Naive thymus-derived CD8-positive, alpha-beta T cell (primary cell): Measurements from ENCODE around the gene HSPB6. TPM values are rescaled to one million over a fixed set of nuclear protein-coding genes. Genes with fewer than 3 reads are reported as not detected.

Source experiments
- ATAC-seq, 2 donors: fragments of 150-1000 bp; cut with Tn5 transposase in 1 of 2; sonication (Bioruptor Pico), chemical (Tn5 transposase) in 1 of 2; 1 replicate in 1 of 2; 2 replicates in 1 of 2; pipeline ENCODE4 v1.10.0; 2021; ENCODE audit warnings: mild to moderate bottlenecking in 2 of 2, moderate library complexity in 2 of 2
- POLR2A ChIA-PET: fragments of 350-600 bp; sonication (Branson Sonifier 250); formaldehyde crosslinking; loops from one replicate; lab custom pipeline; 2021; ENCODE audit warnings: antibody characterized with exemption; lab: Charles Lee
- DNase-seq, 10 donors: peaks; one replicate each; pipeline versions ENCODE4 v3.0.0 to v3.0.0-alpha.2; 2020 to 2022
- H3K27ac Mint-ChIP-seq, 10 donors: one replicate each; pipeline ENCODE4 v1.8.0; 2020 to 2022; ENCODE audit warnings: mild to moderate bottlenecking in 10 of 10, mixed read lengths in 10 of 10, moderate library complexity in 4 of 10, inconsistent platforms in 1 of 10
- H3K27me3 Mint-ChIP-seq, 5 donors: one replicate each; pipeline ENCODE4 v1.8.0; 2021 to 2022; ENCODE audit warnings: mixed read lengths in 5 of 5
- H3K36me3 Mint-ChIP-seq, 3 donors: one replicate each; pipeline ENCODE4 v1.8.0; 2020 to 2022; ENCODE audit warnings: mixed read lengths in 3 of 3, mild to moderate bottlenecking in 2 of 3, inconsistent platforms in 1 of 3
- H3K4me1 Mint-ChIP-seq, 4 donors: one replicate each; pipeline ENCODE4 v1.8.0; 2021 to 2022; ENCODE audit warnings: mixed read lengths in 4 of 4
- H3K4me3 Mint-ChIP-seq, 10 donors: one replicate each; pipeline ENCODE4 v1.8.0; 2020 to 2022; ENCODE audit warnings: mild to moderate bottlenecking in 10 of 10, mixed read lengths in 10 of 10, moderate library complexity in 6 of 10, inconsistent platforms in 1 of 10
- H3K9me3 Mint-ChIP-seq, 9 donors: one replicate each; pipeline ENCODE4 v1.8.0; 2020 to 2022; ENCODE audit warnings: mixed read lengths in 9 of 9, mild to moderate bottlenecking in 3 of 9, inconsistent platforms in 1 of 9, moderate library complexity in 1 of 9
- polyA plus RNA-seq, 3 donors: library from polyadenylated mRNA; unstranded; fragments of 300-500 nt; fragmentation: Illumina TruSeq; gene quantifications; one replicate each; pipeline ENCODE4 v1.2.3, GENCODE V29; 2021
- total RNA-seq, 8 experiments: library from RNA in 2 of 8; stranded (reverse) in 2 of 8; gene quantifications; one replicate each; pipeline ENCODE4 v1.2.3 and lab custom pipeline; 2021 to 2026

The HSPB6 gene
- total and polyA plus RNA-seq, 5 experiments from 2014 or later, result not detected

GRCh38 chr19:35746087-35746462 lies 10.8 kb downstream of the HSPB6 start:
- no peak for ATAC-seq
- no peaks in the 10 kb centered on the region for H3K27me3 Mint-ChIP-seq
- peaks cover 4 to 5% (median 5%) of the 10 kb centered on the region in 3 donors for H3K36me3 Mint-ChIP-seq
- H3K4me3 Mint-ChIP-seq, result peak overlapping the region; percentile 91 to 99 (median 97)
- peaks cover 30 to 76% (median 62%) of the 10 kb centered on the region in 4 donors for H3K4me1 Mint-ChIP-seq
- no peak for DNase-seq
- H3K9me3 Mint-ChIP-seq, result no peaks in the 10 kb centered on the region
- H3K27ac Mint-ChIP-seq, result peak overlapping the region; percentile 66 to 100 (median 99)
- POLR2A ChIA-PET, result interaction anchor here (0.9 to 5.2 kb wide), 8 partner anchors 10 to 185 kb away, joined by 3 to 36 read pairs (median 7); partner anchors contain the start of genes COX6B1, HSPB6 and NFKBID

DNA sequence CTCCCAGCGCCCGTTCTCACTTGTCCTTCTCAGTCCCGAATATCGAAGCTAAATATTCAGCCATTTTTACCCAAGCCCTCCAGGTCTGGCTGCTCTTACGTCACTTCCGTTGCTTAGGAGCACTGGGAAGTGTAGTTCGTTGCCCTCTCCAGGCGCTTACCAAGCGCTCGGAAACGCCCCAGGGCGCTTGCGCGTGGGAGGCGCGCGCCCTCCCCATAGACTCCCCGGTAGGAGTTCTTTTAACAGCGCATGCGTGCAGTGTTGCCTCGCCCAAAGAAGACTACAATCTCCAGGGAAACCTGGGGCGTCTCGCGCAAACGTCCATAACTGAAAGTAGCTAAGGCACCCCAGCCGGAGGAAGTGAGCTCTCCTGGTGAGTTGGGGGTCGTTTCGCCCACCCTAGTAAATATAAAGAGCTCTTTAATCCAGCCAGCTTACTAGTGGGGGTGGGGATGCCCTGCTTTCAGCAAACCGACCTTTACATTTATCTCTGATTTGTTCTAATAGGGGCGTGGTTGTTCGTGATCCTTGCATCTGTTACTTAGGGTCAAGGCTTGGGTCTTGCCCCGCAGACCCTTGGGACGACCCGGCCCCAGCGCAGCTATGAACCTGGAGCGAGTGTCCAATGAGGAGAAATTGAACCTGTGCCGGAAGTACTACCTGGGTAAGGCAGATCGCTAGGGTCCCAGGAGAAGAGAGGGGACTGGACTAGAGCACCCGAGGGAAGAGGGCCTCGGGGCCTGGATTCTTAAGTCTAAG lies 11.3 kb downstream of the HSPB6 start, which contains the start of the genes PSENEN and U2AF1L4:
Gene PSENEN (plus strand): TSS at position 324 of the 759 bp plus-strand sequence. CDS start 280 bp downstream, at position 604.
Gene U2AF1L4 (minus strand): TSS at position 91 of the 759 bp plus-strand sequence. CDS start 27 bp downstream, at position 64.
- H3K4me3 Mint-ChIP-seq, result peak within 1 kb of the TSS; percentile 91 to 99 (median 97)
- H3K27me3 Mint-ChIP-seq, result no peaks in the 10 kb centered on the region
- peaks cover 34 to 80% (median 65%) of the 10 kb centered on the region in 4 donors for H3K4me1 Mint-ChIP-seq

GRCh38 chr19:35744430-35745327 lies 12.2 kb downstream of the HSPB6 start:
- peaks cover 4 to 5% (median 5%) of the 10 kb centered on the region in 3 donors for H3K36me3 Mint-ChIP-seq
- no peaks in the 10 kb centered on the region for H3K27me3 Mint-ChIP-seq
- peak overlapping the region; percentile 97 to 100 (median 99) for H3K27ac Mint-ChIP-seq
- H3K4me1 Mint-ChIP-seq, result peaks cover 34 to 81% (median 65%) of the 10 kb centered on the region in 4 donors
- H3K9me3 Mint-ChIP-seq, result no peaks in the 10 kb centered on the region
- peak; percentile 83 to 97 (median 94) for DNase-seq
- peak overlapping the region; percentile 91 to 99 (median 97) for H3K4me3 Mint-ChIP-seq
- peak; percentile 52 to 64 for ATAC-seq
- POLR2A ChIA-PET, result interaction anchor here (0.6 to 5.2 kb wide), 20 partner anchors 11 to 370 kb away, joined by 3 to 36 read pairs (median 5); partner anchors contain the start of genes COX6B1, ETV2, HSPB6 and KMT2B

More for the DNA sequence above, 11.3 kb downstream of the HSPB6 start, which contains the start of the genes PSENEN and U2AF1L4:
- Mint-ChIP-seq H3K36me3 (peaks cover 4 to 5% (median 5%) of the 10 kb centered on the region in 3 donors), H3K27ac (peak within 1 kb of the TSS; percentile 97 to 100 (median 99)), H3K9me3 (no peaks in the 10 kb centered on the region)
- DNase-seq (peak; percentile 89 to 99 (median 98)), ATAC-seq (peak; percentile 48 to 56)
- POLR2A ChIA-PET, result interaction anchor here (0.6 to 5.2 kb wide), 17 partner anchors 10 to 369 kb away, joined by 3 to 36 read pairs (median 5); partner anchors contain the start of genes COX6B1, ETV2, HSPB6 and NFKBID

GRCh38 chr19:35743640-35744429 lies 13.0 kb downstream of the HSPB6 start:
- POLR2A ChIA-PET, result interaction anchor here (0.6 to 5.2 kb wide), 12 partner anchors 12 to 209 kb away, joined by 3 to 36 read pairs (median 6); partner anchors contain the start of genes ETV2, HSPB6 and KMT2B
- DNase-seq (no peak), ATAC-seq (no peak)
- Mint-ChIP-seq H3K36me3 (peaks cover 4 to 6% (median 5%) of the 10 kb centered on the region in 3 donors), H3K4me3 (peak overlapping the region; percentile 91 to 99 (median 97)), H3K9me3 (no peaks in the 10 kb centered on the region), H3K27me3 (no peaks in the 10 kb centered on the region), H3K4me1 (peaks cover 33 to 79% (median 64%) of the 10 kb centered on the region in 4 donors), H3K27ac (peak overlapping the region; percentile 98 to 100 (median 99))

GRCh38 chr19:35742121-35742724 lies 14.6 kb downstream of the HSPB6 start, which contains the start of gene IGFLR1:
TSS of gene IGFLR1 (minus strand) at chr19:35742452. CDS start at chr19:35741180, 1,272 bp downstream.
- H3K27me3 Mint-ChIP-seq, result no peaks in the 10 kb centered on the region
- DNase-seq (peak in 9 of 10 donors; percentile 60 to 83 (median 69)), ATAC-seq (no peak)
- H3K4me3 Mint-ChIP-seq, result peak within 1 kb of the TSS; percentile 91 to 99 (median 93)
- peaks cover 31 to 73% (median 59%) of the 10 kb centered on the region in 4 donors for H3K4me1 Mint-ChIP-seq
- POLR2A ChIA-PET, result interaction anchor here (0.5 to 5.2 kb wide), 8 partner anchors 10 to 195 kb away, joined by 3 to 36 read pairs (median 6); partner anchors contain the start of genes HSPB6 and KMT2B
- H3K9me3 Mint-ChIP-seq, result no peaks in the 10 kb centered on the region
- peaks cover 4 to 14% (median 5%) of the 10 kb centered on the region in 3 donors for H3K36me3 Mint-ChIP-seq
- peak within 1 kb of the TSS; percentile 97 to 100 (median 99) for H3K27ac Mint-ChIP-seq

DNA sequence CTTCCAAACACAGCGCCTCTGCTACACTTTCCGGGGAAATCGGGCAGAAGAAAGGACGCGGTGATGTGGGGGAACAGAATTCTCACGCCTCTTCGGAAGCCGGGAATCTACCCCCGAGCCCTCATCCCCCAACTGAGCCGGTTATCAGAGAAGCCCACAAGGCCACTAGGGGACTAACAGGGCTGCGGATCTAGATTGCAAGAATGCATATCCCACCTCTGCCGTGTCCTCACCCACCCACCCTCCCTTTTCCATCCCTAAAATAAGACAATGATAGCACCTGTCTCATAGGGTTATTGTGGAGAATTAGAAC lies 15.7 kb downstream of the HSPB6 start:
- H3K4me1 Mint-ChIP-seq, result peaks cover 31 to 71% (median 62%) of the 10 kb centered on the region in 4 donors

GRCh38 chr19:35740423-35741202 lies 16.2 kb downstream of the HSPB6 start:
- Mint-ChIP-seq H3K27me3 (no peaks in the 10 kb centered on the region), H3K4me1 (peaks cover 29 to 66% (median 59%) of the 10 kb centered on the region in 4 donors)

More for the DNA sequence above, 15.7 kb downstream of the HSPB6 start:
- H3K27me3 Mint-ChIP-seq, result no peaks in the 10 kb centered on the region
- peak overlapping the region; percentile 92 to 99 (median 98) for H3K27ac Mint-ChIP-seq
- DNase-seq, result no peak
- peaks cover 4 to 19% (median 5%) of the 10 kb centered on the region in 3 donors for H3K36me3 Mint-ChIP-seq
- no peak for ATAC-seq
- POLR2A ChIA-PET, result interaction anchor here (0.8 to 2.6 kb wide), 13 partner anchors 9 to 96 kb away, joined by 3 to 26 read pairs (median 4); partner anchors contain the start of genes COX6B1, HSPB6 and KMT2B
- no peaks in the 10 kb centered on the region for H3K9me3 Mint-ChIP-seq
- H3K4me3 Mint-ChIP-seq, result peak overlapping the region; percentile 91 to 99 (median 96)

GRCh38 chr19:35740108-35740422 lies 16.8 kb downstream of the HSPB6 start:
- ATAC-seq (peak in 1 of 2 donors; percentile 21), DNase-seq (no peak)
- POLR2A ChIA-PET, result interaction anchor here (0.7 to 2.6 kb wide), 14 partner anchors 8 to 92 kb away, joined by 3 to 26 read pairs (median 4); partner anchors contain the start of genes COX6B1, HSPB6, KMT2B and LIN37
- peaks cover 4 to 27% (median 5%) of the 10 kb centered on the region in 3 donors for H3K36me3 Mint-ChIP-seq
- no peaks in the 10 kb centered on the region for H3K27me3 Mint-ChIP-seq
- H3K4me3 Mint-ChIP-seq, result peak overlapping the region; percentile 91 to 99 (median 96)
- peaks cover 30 to 63% (median 58%) of the 10 kb centered on the region in 4 donors for H3K4me1 Mint-ChIP-seq
- H3K27ac Mint-ChIP-seq, result peak overlapping the region in 4 of 10 donors; percentile 93 to 99 (median 96)
- H3K9me3 Mint-ChIP-seq, result no peaks in the 10 kb centered on the region

More at GRCh38 chr19:35740423-35741202, 16.2 kb downstream of the HSPB6 start:
- H3K27ac Mint-ChIP-seq, result peak overlapping the region; percentile 88 to 99 (median 94)
- ATAC-seq (peak; percentile 65 to 68), DNase-seq (peak; percentile 88 to 97 (median 94))
- no peaks in the 10 kb centered on the region for H3K9me3 Mint-ChIP-seq
- H3K36me3 Mint-ChIP-seq, result peaks cover 4 to 23% (median 5%) of the 10 kb centered on the region in 3 donors
- POLR2A ChIA-PET, result interaction anchor here (0.7 to 2.6 kb wide), 15 partner anchors 8 to 95 kb away, joined by 3 to 26 read pairs (median 4); partner anchors contain the start of genes COX6B1, HSPB6, KMT2B and LIN37
- peak overlapping the region; percentile 91 to 99 (median 96) for H3K4me3 Mint-ChIP-seq

DNA sequence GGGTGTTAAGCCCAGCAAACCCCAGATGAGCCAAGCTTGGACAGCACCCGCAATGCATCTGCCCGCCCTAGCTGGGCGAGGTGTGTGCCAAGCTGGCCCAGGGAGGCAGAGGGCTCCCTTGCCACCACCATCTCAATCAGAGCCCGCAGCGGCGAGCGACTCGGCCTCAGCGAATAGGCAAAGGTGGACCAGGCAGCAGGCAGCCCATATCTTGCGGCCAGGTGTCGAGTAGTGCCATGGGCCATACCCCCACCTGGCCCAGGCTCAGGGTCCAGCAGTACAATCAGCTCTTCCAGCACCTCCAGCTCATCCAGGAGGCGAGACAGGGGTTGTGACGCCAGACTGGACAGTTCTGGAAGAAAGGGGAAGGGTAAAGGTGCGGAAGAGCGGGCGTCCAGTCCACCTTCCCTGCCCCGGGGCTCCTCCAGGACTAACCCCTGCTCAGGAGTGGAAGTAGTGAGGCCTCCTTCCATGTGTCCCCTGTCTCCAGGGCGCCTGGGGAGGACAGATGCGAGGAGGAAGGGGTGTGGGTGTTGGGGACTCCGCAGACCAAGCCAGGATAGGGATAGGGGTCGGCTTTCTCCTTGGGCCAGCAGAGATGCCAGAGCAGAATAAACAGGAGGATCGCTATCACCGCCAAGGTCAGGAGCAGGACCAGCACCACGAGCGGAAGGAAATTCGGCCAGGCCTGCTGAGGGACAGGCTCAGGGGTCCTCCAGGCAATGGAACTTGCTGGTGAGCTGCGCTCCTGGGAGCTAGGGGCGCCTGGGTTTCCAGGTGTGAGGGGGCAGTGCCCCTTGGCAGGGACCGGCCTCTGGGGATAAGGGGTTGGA lies 17.3 kb downstream of the HSPB6 start:
- DNase-seq, result no peak
- peak overlapping the region; percentile 53 to 98 (median 94) for H3K4me3 Mint-ChIP-seq
- H3K9me3 Mint-ChIP-seq, result no peaks in the 10 kb centered on the region
- POLR2A ChIA-PET, result interaction anchor here (1.7 to 2.6 kb wide), 4 partner anchors 13 to 37 kb away, joined by 4 to 26 read pairs (median 5); no protein-coding TSS in a partner anchor
- ATAC-seq, result no peak
- H3K36me3 Mint-ChIP-seq, result peaks cover 4 to 31% (median 5%) of the 10 kb centered on the region in 3 donors
- H3K4me1 Mint-ChIP-seq, result peaks cover 29 to 63% (median 59%) of the 10 kb centered on the region in 4 donors
- peak overlapping the region in 6 of 10 donors; percentile 5 to 99 (median 44) for H3K27ac Mint-ChIP-seq
- no peaks in the 10 kb centered on the region for H3K27me3 Mint-ChIP-seq
